Measurements from ENCODE around the gene ALG13. TPM values are rescaled to one million over a fixed set of nuclear protein-coding genes. Genes with fewer than 3 reads are reported as not detected.

The ALG13 gene
- total RNA-seq, 2 experiments from 2014 or later: 82.2 to 86.2 TPM

DNA sequence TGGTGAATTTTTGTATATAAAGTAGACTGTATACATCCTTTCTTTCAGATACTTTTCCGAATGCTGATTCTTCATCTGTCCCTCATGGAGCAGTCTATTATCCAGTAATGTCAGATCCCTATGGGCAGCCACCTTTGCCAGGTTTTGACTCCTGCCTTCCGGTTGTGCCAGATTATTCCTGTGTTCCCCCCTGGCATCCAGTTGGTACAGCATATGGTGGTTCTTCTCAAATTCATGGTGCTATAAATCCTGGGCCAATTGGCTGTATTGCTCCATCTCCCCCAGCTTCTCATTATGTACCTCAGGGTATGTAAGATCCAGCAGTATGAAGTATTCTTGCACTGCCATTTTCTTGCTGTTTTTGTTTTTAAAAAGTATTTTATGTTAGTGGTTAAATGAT, 78.7 kb downstream of the ALG13 start:
- no peaks in the 10 kb centered on the region for H3K27me3 ChIP-seq (ENCODE audit: control insufficient read depth in 1 of 2, insufficient read depth in 2 of 2, low read length in 2 of 2)
- H3K4me3 ChIP-seq (ENCODE audit: low read length): no peak overlapping the region
- ChIA-PET CTCF (no interaction called here), POLR2A (no interaction called here)
- peaks cover 13% of the 10 kb centered on the region for H3K36me3 ChIP-seq (ENCODE audit: insufficient read depth, low read length)
- no peak for DNase-seq
- intact Hi-C loops (cut with DNase I, micrococcal nuclease): no loop called here
- Mint-ChIP-seq H3K36me3 (ENCODE audit: low read depth) (peaks cover 79% of the 10 kb centered on the region), H3K4me1 (ENCODE audit: low read depth) (no peaks in the 10 kb centered on the region), H3K27me3 (no peaks in the 10 kb centered on the region), H3K4me3 (no peak overlapping the region), H3K9me3 (no peaks in the 10 kb centered on the region), H3K27ac (no peak overlapping the region)
- ATAC-seq (ENCODE audit: poor library complexity): no peak
- no peaks in the 10 kb centered on the region for H3K4me1 ChIP-seq (ENCODE audit: insufficient read depth, low read length)
- no peaks in the 10 kb centered on the region for H3K9me3 ChIP-seq (ENCODE audit: control insufficient read depth in 1 of 2, insufficient read depth in 1 of 2, low read length in 2 of 2)
- no peak overlapping the region for H3K27ac ChIP-seq (ENCODE audit: low read depth in 1 of 2, low read length in 2 of 2)
- TF ChIP-seq, protein P1, sequence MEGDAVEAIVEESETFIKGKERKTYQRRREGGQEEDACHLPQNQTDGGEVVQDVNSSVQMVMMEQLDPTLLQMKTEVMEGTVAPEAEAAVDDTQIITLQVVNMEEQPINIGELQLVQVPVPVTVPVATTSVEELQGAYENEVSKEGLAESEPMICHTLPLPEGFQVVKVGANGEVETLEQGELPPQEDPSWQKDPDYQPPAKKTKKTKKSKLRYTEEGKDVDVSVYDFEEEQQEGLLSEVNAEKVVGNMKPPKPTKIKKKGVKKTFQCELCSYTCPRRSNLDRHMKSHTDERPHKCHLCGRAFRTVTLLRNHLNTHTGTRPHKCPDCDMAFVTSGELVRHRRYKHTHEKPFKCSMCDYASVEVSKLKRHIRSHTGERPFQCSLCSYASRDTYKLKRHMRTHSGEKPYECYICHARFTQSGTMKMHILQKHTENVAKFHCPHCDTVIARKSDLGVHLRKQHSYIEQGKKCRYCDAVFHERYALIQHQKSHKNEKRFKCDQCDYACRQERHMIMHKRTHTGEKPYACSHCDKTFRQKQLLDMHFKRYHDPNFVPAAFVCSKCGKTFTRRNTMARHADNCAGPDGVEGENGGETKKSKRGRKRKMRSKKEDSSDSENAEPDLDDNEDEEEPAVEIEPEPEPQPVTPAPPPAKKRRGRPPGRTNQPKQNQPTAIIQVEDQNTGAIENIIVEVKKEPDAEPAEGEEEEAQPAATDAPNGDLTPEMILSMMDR (IDR thresholded peaks at IDR 0.05): no peak

DNA sequence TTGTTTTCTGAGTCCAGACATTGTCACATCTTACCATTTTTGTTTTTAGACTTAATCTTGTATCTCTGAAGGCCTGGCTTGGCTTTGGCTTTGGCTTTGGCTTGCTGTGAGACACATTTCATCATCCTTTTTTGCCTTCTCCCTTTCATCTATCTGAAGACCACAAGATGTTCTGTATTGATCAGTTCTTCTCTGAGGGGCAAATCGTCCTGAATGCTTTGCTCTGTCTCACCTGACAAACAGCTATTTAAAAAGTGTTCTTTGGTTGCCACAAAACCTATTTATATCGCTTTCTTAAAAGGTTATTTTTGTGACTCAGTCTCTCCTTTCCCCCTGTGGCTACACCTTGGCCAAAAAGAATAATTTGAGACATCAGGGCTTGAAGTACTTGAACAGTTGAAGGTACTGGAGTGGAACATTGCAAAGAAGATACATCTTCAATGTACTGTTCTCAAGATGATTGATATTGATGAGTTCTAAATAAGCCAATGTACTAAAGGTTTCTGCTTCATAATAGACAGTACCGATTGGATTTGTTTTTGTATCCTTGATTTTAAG, 80.7 kb downstream of the ALG13 start:
- DNase-seq (no peak), ATAC-seq (ENCODE audit: poor library complexity) (no peak)
- Histone ChIP-seq H3K9me3 (ENCODE audit: control insufficient read depth in 1 of 2, insufficient read depth in 1 of 2, low read length in 2 of 2) (no peaks in the 10 kb centered on the region), H3K36me3 (ENCODE audit: insufficient read depth, low read length) (peaks cover 23% of the 10 kb centered on the region), H3K27ac (ENCODE audit: low read depth in 1 of 2, low read length in 2 of 2) (no peak overlapping the region), H3K4me3 (ENCODE audit: low read length) (no peak overlapping the region), H3K27me3 (ENCODE audit: control insufficient read depth in 1 of 2, insufficient read depth in 2 of 2, low read length in 2 of 2) (no peaks in the 10 kb centered on the region), H3K4me1 (ENCODE audit: insufficient read depth, low read length) (no peaks in the 10 kb centered on the region)
- ChIA-PET POLR2A (no interaction called here), CTCF (no interaction called here)
- H3K27ac Mint-ChIP-seq: no peak overlapping the region
- H3K4me1 Mint-ChIP-seq (ENCODE audit: low read depth): no peaks in the 10 kb centered on the region
- H3K36me3 Mint-ChIP-seq (ENCODE audit: low read depth): peaks cover 78% of the 10 kb centered on the region
- no peaks in the 10 kb centered on the region for H3K27me3 Mint-ChIP-seq
- no peaks in the 10 kb centered on the region for H3K9me3 Mint-ChIP-seq
- H3K4me3 Mint-ChIP-seq: no peak overlapping the region
- TF ChIP-seq, protein P1 (IDR thresholded peaks at IDR 0.05): no peak
- intact Hi-C loops (cut with DNase I, micrococcal nuclease): no loop called here

- ATAC-seq (ENCODE audit: poor library complexity) (no peak), DNase-seq (no peak)
- Histone ChIP-seq H3K27ac (ENCODE audit: low read depth in 1 of 2, low read length in 2 of 2) (no peak overlapping the region), H3K4me3 (ENCODE audit: low read length) (no peak overlapping the region), H3K36me3 (ENCODE audit: insufficient read depth, low read length) (no peaks in the 10 kb centered on the region), H3K27me3 (ENCODE audit: control insufficient read depth in 1 of 2, insufficient read depth in 2 of 2, low read length in 2 of 2) (no peaks in the 10 kb centered on the region), H3K4me1 (ENCODE audit: insufficient read depth, low read length) (no peaks in the 10 kb centered on the region), H3K9me3 (ENCODE audit: control insufficient read depth in 1 of 2, insufficient read depth in 1 of 2, low read length in 2 of 2) (peaks cover 0 to 6% of the 10 kb centered on the region in 2 experiments)
- ChIA-PET CTCF (no interaction called here), POLR2A (no interaction called here)
- no peak overlapping the region for H3K4me3 Mint-ChIP-seq
- no peaks in the 10 kb centered on the region for H3K4me1 Mint-ChIP-seq (ENCODE audit: low read depth)
- H3K9me3 Mint-ChIP-seq: no peaks in the 10 kb centered on the region
- H3K36me3 Mint-ChIP-seq (ENCODE audit: low read depth): peaks cover 12% of the 10 kb centered on the region
- no peak overlapping the region for H3K27ac Mint-ChIP-seq
- intact Hi-C loops (cut with DNase I, micrococcal nuclease): no loop called here
- TF ChIP-seq, protein P1 (IDR thresholded peaks at IDR 0.05): no peak
- no peaks in the 10 kb centered on the region for H3K27me3 Mint-ChIP-seq
Measured at GRCh38 chrX:111778591-111778990, 97.6 kb downstream of the ALG13 start.
